Prostate gland (tissue), 2 donors: ENCODE data around the gene TRPT1.

ENCODE experiments used
- CTCF ChIP-seq, 4 experiments: fragments of 200-600 bp in 2 of 4; fragments of 450-650 bp in 2 of 4; sonication (generic) in 2 of 4; IDR thresholded peaks; 1 replicate in 3 of 4; 2 replicates in 1 of 4; pipeline ENCODE4 v1.5.1; 2016 to 2019; ENCODE audit warnings: antibody characterized with exemption in 4 of 4, mild to moderate bottlenecking in 2 of 4, moderate library complexity in 2 of 4
- POLR2A ChIP-seq: fragments of 450-650 bp; IDR thresholded peaks from one replicate; pipeline ENCODE4 v1.6.1; 2016; ENCODE audit warnings: antibody characterized with exemption, mild to moderate bottlenecking
- POLR2AphosphoS5 ChIP-seq: sonication (generic); formaldehyde crosslinking; IDR thresholded peaks from one replicate; pipeline ENCODE4 v1.6.1; 2017; ENCODE audit warnings: antibody characterized with exemption

GRCh38 chr11:64275031-64275800 is 49.2 kb upstream of the TRPT1 start:
- TF ChIP-seq CTCF (IDR thresholded peaks at IDR 0.05): no peak
- no peak for TF ChIP-seq POLR2A
- TF ChIP-seq POLR2AphosphoS5: no peak
